Neural cell (in vitro differentiated cells): ENCODE measurements around the gene CLSTN1. TPM values are rescaled to one million over a fixed set of nuclear protein-coding genes. Genes with fewer than 3 reads are reported as not detected.

Experiments used
- H2AFZ ChIP-seq: fragments of 200-600, 300-800 bp; sonication (generic), shearing (Covaris generic); 2 replicates; pipeline ENCODE4 v1.6.0; 2014; ENCODE audit warnings: low read depth, mild to moderate bottlenecking, antibody characterized with exemption, low read length, moderate library complexity
- H3F3A ChIP-seq: fragments of 200-600 bp; shearing (Covaris generic); 2 replicates; pipeline ENCODE4 v1.6.1; 2016; ENCODE audit warnings: mild to moderate bottlenecking, moderate library complexity, mixed read lengths, antibody characterized with exemption, low read length; ENCODE audit not compliant: insufficient read depth, poor library complexity, severe bottlenecking
- H3K27ac ChIP-seq: fragments of 200-600, 300-800 bp; sonication (generic), shearing (Covaris generic); 2 replicates; pipeline ENCODE4 v1.5.1; 2014; ENCODE audit warnings: mild to moderate bottlenecking, low read length, moderate library complexity
- H3K27me3 ChIP-seq: fragments of 300-800, 200-600 bp; sonication (generic), shearing (Covaris generic); 2 replicates; pipeline ENCODE4 v1.6.0; 2014; ENCODE audit warnings: mild to moderate bottlenecking, low read depth, low read length, moderate library complexity; ENCODE audit not compliant: insufficient read depth
- H3K36me3 ChIP-seq: fragments of 300-800, 200-600 bp; sonication (generic), shearing (Covaris generic); 2 replicates; pipeline ENCODE4 v1.5.1; 2014; ENCODE audit warnings: mild to moderate bottlenecking, antibody characterized with exemption, low read length, moderate library complexity; ENCODE audit not compliant: insufficient read depth
- H3K4me2 ChIP-seq: fragments of 300-800, 200-600 bp; sonication (generic), shearing (Covaris generic); 2 replicates; pipeline ENCODE4 v1.6.0; 2014; ENCODE audit warnings: mild to moderate bottlenecking, low read length
- H3K4me3 ChIP-seq: fragments of 300-800, 200-600 bp; sonication (generic), shearing (Covaris generic); 2 replicates; pipeline ENCODE4 v1.5.1; 2014; ENCODE audit warnings: mild to moderate bottlenecking, low read length, moderate library complexity
- H3K79me2 ChIP-seq: fragments of 200-600 bp; shearing (Covaris generic); replicated peaks from 2 replicates; pipeline ENCODE4 v1.6.0; 2014; ENCODE audit warnings: mild to moderate bottlenecking, low read length, moderate library complexity; ENCODE audit not compliant: insufficient read depth
- H3K9ac ChIP-seq: fragments of 300-800, 200-600 bp; sonication (generic), shearing (Covaris generic); 2 replicates; pipeline ENCODE4 v1.6.1; 2016; ENCODE audit warnings: mild to moderate bottlenecking, low read length, mixed read lengths
- H3K9me2 ChIP-seq: fragments of 200-600 bp; shearing (Covaris generic); 2 replicates; pipeline ENCODE4 v1.6.1; 2016; ENCODE audit warnings: mild to moderate bottlenecking, low read length, mixed read lengths; ENCODE audit not compliant: insufficient read depth
- H3K9me3 ChIP-seq: fragments of 200-600, 300-800 bp; sonication (generic), shearing (Covaris generic); 2 replicates; pipeline ENCODE4 v1.6.1; 2016; ENCODE audit warnings: mild to moderate bottlenecking, mixed run types, low read length, moderate library complexity, mixed read lengths
- H4K20me1 ChIP-seq: fragments of 200-600 bp; shearing (Covaris generic); 2 replicates; pipeline ENCODE4 v1.6.1; 2016; ENCODE audit warnings: mild to moderate bottlenecking, mixed run types; ENCODE audit not compliant: insufficient read depth
- EP300 ChIP-seq: fragments of 450-650 bp; conservative IDR thresholded peaks from 2 replicates; pipeline ENCODE4 v1.6.1; 2014; ENCODE audit warnings: antibody characterized with exemption, mild to moderate bottlenecking, moderate library complexity; ENCODE audit not compliant: poor library complexity, severe bottlenecking
- EZH2 ChIP-seq: fragments of 200-600, 300-800 bp; shearing (Covaris generic), sonication (generic); IDR thresholded peaks from 2 replicates; pipeline ENCODE4 v1.6.1; 2014; ENCODE audit warnings: antibody characterized with exemption, low read length, borderline replicate concordance, mild to moderate bottlenecking; ENCODE audit not compliant: insufficient read depth, poor library complexity, severe bottlenecking
- MXI1 ChIP-seq: fragments of 450-650 bp; conservative IDR thresholded peaks from 2 replicates; pipeline ENCODE4 v1.6.1; 2014; ENCODE audit warnings: antibody characterized with exemption, mild to moderate bottlenecking; ENCODE audit not compliant: poor library complexity, severe bottlenecking
- POLR2AphosphoS5 ChIP-seq: IDR thresholded peaks from 2 replicates; pipeline ENCODE4 v1.6.1; 2012
- RAD21 ChIP-seq: fragments of 450-650 bp; conservative IDR thresholded peaks from 2 replicates; pipeline ENCODE4 v1.6.1; 2014; ENCODE audit warnings: antibody characterized with exemption, mild to moderate bottlenecking, moderate library complexity
- SMC3 ChIP-seq: fragments of 450-650 bp; conservative IDR thresholded peaks from 2 replicates; pipeline ENCODE4 v1.6.1; 2014; ENCODE audit warnings: antibody characterized with exemption, mild to moderate bottlenecking, moderate library complexity; ENCODE audit not compliant: poor library complexity
- TAF1 ChIP-seq: IDR thresholded peaks from 2 replicates; pipeline ENCODE4 v1.6.1; 2012; ENCODE audit warnings: low read depth
- polyA plus RNA-seq: library from polyadenylated mRNA; depleted of rRNA; stranded (reverse); fragments of >200 nt; gene quantifications from 2 replicates; pipeline ENCODE4 v1.2.3, GENCODE V29; 2014
- TF ChIP-seq, protein P1 (sequence below): IDR thresholded peaks from 2 replicates; pipeline ENCODE4 v1.6.1; 2012; ENCODE audit warnings: borderline replicate concordance
- TF ChIP-seq, protein P2 (sequence below): fragments of 450-650 bp; IDR thresholded peaks from 2 replicates; pipeline ENCODE4 v1.5.1; 2014; ENCODE audit warnings: antibody characterized with exemption, mild to moderate bottlenecking, moderate library complexity; ENCODE audit not compliant: poor library complexity, severe bottlenecking

Gene CLSTN1
- polyA plus RNA-seq, 1 donor from 2014 or later, result 77.2 TPM

DNA sequence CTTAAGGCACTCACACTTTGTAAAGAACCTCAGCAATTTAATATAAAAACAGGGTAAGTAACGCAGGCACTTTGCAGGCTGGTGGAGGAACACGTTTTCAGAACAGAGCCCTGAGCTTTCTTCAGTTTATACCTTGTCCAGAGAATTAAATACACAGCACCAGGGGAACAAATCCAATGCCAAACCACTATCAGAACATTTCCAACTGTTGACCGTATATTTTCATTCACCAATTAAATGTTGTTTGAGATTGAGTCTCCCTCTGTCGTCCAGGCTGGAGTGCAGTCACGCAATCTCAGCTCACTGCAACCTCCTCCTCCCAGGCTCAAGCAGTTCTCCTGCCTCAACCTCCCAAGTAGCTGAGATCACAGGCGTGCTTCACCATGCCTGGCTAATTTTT lies 29.7 kb downstream of the CLSTN1 start:
- H3K79me2 ChIP-seq, result peaks cover 46% of the 10 kb centered on the region
- H4K20me1 ChIP-seq, result no peaks in the 10 kb centered on the region
- H3K27me3 ChIP-seq, result no peaks in the 10 kb centered on the region
- TF ChIP-seq MXI1 (no peak), TAF1 (no peak), RAD21 (no peak), POLR2AphosphoS5 (no peak), EZH2 (no peak), EP300 (no peak), SMC3 (no peak)
- TF ChIP-seq, protein P1, sequence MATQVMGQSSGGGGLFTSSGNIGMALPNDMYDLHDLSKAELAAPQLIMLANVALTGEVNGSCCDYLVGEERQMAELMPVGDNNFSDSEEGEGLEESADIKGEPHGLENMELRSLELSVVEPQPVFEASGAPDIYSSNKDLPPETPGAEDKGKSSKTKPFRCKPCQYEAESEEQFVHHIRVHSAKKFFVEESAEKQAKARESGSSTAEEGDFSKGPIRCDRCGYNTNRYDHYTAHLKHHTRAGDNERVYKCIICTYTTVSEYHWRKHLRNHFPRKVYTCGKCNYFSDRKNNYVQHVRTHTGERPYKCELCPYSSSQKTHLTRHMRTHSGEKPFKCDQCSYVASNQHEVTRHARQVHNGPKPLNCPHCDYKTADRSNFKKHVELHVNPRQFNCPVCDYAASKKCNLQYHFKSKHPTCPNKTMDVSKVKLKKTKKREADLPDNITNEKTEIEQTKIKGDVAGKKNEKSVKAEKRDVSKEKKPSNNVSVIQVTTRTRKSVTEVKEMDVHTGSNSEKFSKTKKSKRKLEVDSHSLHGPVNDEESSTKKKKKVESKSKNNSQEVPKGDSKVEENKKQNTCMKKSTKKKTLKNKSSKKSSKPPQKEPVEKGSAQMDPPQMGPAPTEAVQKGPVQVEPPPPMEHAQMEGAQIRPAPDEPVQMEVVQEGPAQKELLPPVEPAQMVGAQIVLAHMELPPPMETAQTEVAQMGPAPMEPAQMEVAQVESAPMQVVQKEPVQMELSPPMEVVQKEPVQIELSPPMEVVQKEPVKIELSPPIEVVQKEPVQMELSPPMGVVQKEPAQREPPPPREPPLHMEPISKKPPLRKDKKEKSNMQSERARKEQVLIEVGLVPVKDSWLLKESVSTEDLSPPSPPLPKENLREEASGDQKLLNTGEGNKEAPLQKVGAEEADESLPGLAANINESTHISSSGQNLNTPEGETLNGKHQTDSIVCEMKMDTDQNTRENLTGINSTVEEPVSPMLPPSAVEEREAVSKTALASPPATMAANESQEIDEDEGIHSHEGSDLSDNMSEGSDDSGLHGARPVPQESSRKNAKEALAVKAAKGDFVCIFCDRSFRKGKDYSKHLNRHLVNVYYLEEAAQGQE, result no peak
- TF ChIP-seq, protein P2, sequence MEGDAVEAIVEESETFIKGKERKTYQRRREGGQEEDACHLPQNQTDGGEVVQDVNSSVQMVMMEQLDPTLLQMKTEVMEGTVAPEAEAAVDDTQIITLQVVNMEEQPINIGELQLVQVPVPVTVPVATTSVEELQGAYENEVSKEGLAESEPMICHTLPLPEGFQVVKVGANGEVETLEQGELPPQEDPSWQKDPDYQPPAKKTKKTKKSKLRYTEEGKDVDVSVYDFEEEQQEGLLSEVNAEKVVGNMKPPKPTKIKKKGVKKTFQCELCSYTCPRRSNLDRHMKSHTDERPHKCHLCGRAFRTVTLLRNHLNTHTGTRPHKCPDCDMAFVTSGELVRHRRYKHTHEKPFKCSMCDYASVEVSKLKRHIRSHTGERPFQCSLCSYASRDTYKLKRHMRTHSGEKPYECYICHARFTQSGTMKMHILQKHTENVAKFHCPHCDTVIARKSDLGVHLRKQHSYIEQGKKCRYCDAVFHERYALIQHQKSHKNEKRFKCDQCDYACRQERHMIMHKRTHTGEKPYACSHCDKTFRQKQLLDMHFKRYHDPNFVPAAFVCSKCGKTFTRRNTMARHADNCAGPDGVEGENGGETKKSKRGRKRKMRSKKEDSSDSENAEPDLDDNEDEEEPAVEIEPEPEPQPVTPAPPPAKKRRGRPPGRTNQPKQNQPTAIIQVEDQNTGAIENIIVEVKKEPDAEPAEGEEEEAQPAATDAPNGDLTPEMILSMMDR, result no peak
- no peak overlapping the region for H3K27ac ChIP-seq
- no peak overlapping the region for H2AFZ ChIP-seq
- H3K4me2 ChIP-seq, result no peak overlapping the region
- H3K9me3 ChIP-seq, result no peaks in the 10 kb centered on the region
- no peaks in the 10 kb centered on the region for H3K36me3 ChIP-seq
- no peaks in the 10 kb centered on the region for H3K9me2 ChIP-seq
- no peak overlapping the region for H3K4me3 ChIP-seq
- no peaks in the 10 kb centered on the region for H3F3A ChIP-seq
- H3K9ac ChIP-seq, result no peak overlapping the region

DNA sequence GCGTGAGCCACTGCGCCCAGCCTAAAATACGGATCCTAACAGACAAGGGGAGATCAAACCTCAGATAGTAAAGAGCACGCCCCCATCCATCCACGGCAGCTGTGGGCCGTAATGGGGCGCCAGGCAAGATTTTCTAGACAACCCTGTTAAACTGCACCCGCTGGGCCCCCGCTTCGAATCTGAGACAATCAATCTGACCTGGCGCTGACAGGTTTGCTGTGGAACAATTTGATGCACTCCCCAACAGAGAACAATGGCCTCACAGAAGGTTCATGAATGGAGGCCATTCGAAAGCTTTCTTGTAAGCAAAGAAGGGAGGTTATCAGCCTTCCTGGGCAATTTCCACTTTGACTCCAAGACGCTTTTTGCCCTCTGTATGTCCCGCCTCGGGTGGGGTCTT lies 30.5 kb downstream of the CLSTN1 start:
- no peak overlapping the region for H3K27ac ChIP-seq
- no peaks in the 10 kb centered on the region for H3K36me3 ChIP-seq
- H3K9ac ChIP-seq, result no peak overlapping the region
- TF ChIP-seq EP300 (no peak), RAD21 (no peak), SMC3 (no peak), EZH2 (no peak), POLR2AphosphoS5 (no peak), TAF1 (no peak), MXI1 (no peak)
- TF ChIP-seq, protein P2, result no peak
- TF ChIP-seq, protein P1, result no peak
- H2AFZ ChIP-seq, result no peak overlapping the region
- H3K79me2 ChIP-seq, result peaks cover 38% of the 10 kb centered on the region
- no peaks in the 10 kb centered on the region for H3K9me3 ChIP-seq
- H3K4me3 ChIP-seq, result no peak overlapping the region
- H4K20me1 ChIP-seq, result no peaks in the 10 kb centered on the region
- H3K4me2 ChIP-seq, result no peak overlapping the region
- H3K9me2 ChIP-seq, result no peaks in the 10 kb centered on the region
- H3K27me3 ChIP-seq, result no peaks in the 10 kb centered on the region
- H3F3A ChIP-seq, result no peaks in the 10 kb centered on the region
